ENCODE measurements around the gene CSNK1G1. TPM values are rescaled to one million over a fixed set of nuclear protein-coding genes. Genes with fewer than 3 reads are reported as not detected.
"Not testable (repeated sequence)": the region's sequence is repeated elsewhere in the genome, so short reads cannot be mapped to it uniquely, and the experiment has no call there.

CSNK1G1 gene
- total RNA-seq, 1 experiment from 2014 or later: 19.6 TPM

- no peaks in the 10 kb centered on the region for H3K36me3 ChIP-seq (ENCODE audit: low read depth)
- intact Hi-C loops (cut with micrococcal nuclease; ENCODE audit: unreplicated experiment): no loop called here
- H3F3A ChIP-seq (ENCODE audit: insufficient read depth, low read depth): no peaks in the 10 kb centered on the region
- no peak overlapping the region for H3K27ac ChIP-seq
- DNase-seq: no peak
- CTCF ChIA-PET: no interaction called here
- no TSS peak for BruUV-seq (replicated peaks)
- H4K20me1 ChIP-seq (ENCODE audit: insufficient read depth): no peaks in the 10 kb centered on the region
- no peaks in the 10 kb centered on the region for H3K4me1 ChIP-seq (replicated peaks; ENCODE audit: insufficient read depth)
- no peak overlapping the region for H2AFZ ChIP-seq
- POLR2A ChIA-PET (ENCODE audit: unreplicated experiment): no interaction called here
- H3K27me3 ChIP-seq (ENCODE audit: insufficient read depth, low read depth): no peaks in the 10 kb centered on the region
- H3K4me2 ChIP-seq: no peak overlapping the region
- no peaks in the 10 kb centered on the region for H3K79me2 ChIP-seq (ENCODE audit: low read depth)
- no peaks in the 10 kb centered on the region for H3K9me3 ChIP-seq (ENCODE audit: insufficient read depth, low read depth)
- no peaks in the 10 kb centered on the region for H3K9me2 ChIP-seq (ENCODE audit: insufficient read depth)
- TF ChIP-seq EZH2 (IDR thresholded peaks at IDR 0.05; ENCODE audit: low read depth): no peak
- no peak for TF ChIP-seq CTCF (conservative IDR thresholded peaks at IDR 0.05)
- H3K4me3 ChIP-seq: no peak overlapping the region
These were observed 88.5 kb downstream of the CSNK1G1 start for GRCh38 chr15:64267331-64267973.

- H2AFZ ChIP-seq; H3K27me3 ChIP-seq (ENCODE audit: insufficient read depth, low read depth); H3K4me1 ChIP-seq (replicated peaks; ENCODE audit: insufficient read depth); H3K9me3 ChIP-seq (ENCODE audit: insufficient read depth, low read depth); POLR2A ChIA-PET (ENCODE audit: unreplicated experiment); intact Hi-C loops (cut with micrococcal nuclease; ENCODE audit: unreplicated experiment); H4K20me1 ChIP-seq (ENCODE audit: insufficient read depth); H3F3A ChIP-seq (ENCODE audit: insufficient read depth, low read depth); H3K9me2 ChIP-seq (ENCODE audit: insufficient read depth); H3K36me3 ChIP-seq (ENCODE audit: low read depth); BruUV-seq (replicated peaks); H3K27ac ChIP-seq; DNase-seq; H3K4me2 ChIP-seq; H3K79me2 ChIP-seq (ENCODE audit: low read depth); H3K4me3 ChIP-seq: not testable (repeated sequence)
- CTCF ChIA-PET: interaction anchor here (0.7 kb wide), 1 partner anchor 345 kb away, joined by 3 read pairs; no protein-coding TSS in a partner anchor
These were observed 90.8 kb downstream of the CSNK1G1 start for GRCh38 chr15:64265188-64265587.

- no peaks in the 10 kb centered on the region for H3K4me1 ChIP-seq (replicated peaks; ENCODE audit: insufficient read depth)
- no peak overlapping the region for H3K27ac ChIP-seq
- H3K27me3 ChIP-seq (ENCODE audit: insufficient read depth, low read depth): no peaks in the 10 kb centered on the region
- no peak overlapping the region for H3K4me2 ChIP-seq
- H3K36me3 ChIP-seq (ENCODE audit: low read depth): no peaks in the 10 kb centered on the region
- H3K9me3 ChIP-seq (ENCODE audit: insufficient read depth, low read depth): no peaks in the 10 kb centered on the region
- H3K9me2 ChIP-seq (ENCODE audit: insufficient read depth): no peaks in the 10 kb centered on the region
- ChIA-PET POLR2A (ENCODE audit: unreplicated experiment) (no interaction called here), CTCF (no interaction called here)
- no peak for DNase-seq
- no peak overlapping the region for H2AFZ ChIP-seq
- no peaks in the 10 kb centered on the region for H4K20me1 ChIP-seq (ENCODE audit: insufficient read depth)
- TF ChIP-seq EZH2 (IDR thresholded peaks at IDR 0.05; ENCODE audit: low read depth) (no peak), CTCF (conservative IDR thresholded peaks at IDR 0.05) (no peak)
- intact Hi-C loops (cut with micrococcal nuclease; ENCODE audit: unreplicated experiment): no loop called here
- BruUV-seq (replicated peaks): no TSS peak
- no peaks in the 10 kb centered on the region for H3K79me2 ChIP-seq (ENCODE audit: low read depth)
- H3F3A ChIP-seq (ENCODE audit: insufficient read depth, low read depth): no peaks in the 10 kb centered on the region
- no peak overlapping the region for H3K4me3 ChIP-seq
These were observed 91.5 kb downstream of the CSNK1G1 start for GRCh38 chr15:64264502-64264901.

- H3K4me1 ChIP-seq (replicated peaks; ENCODE audit: insufficient read depth): no peaks in the 10 kb centered on the region
- CTCF ChIA-PET: no interaction called here
- H3K27me3 ChIP-seq (ENCODE audit: insufficient read depth, low read depth): no peaks in the 10 kb centered on the region
- H4K20me1 ChIP-seq (ENCODE audit: insufficient read depth): no peaks in the 10 kb centered on the region
- no peak overlapping the region for H3K4me2 ChIP-seq
- no peaks in the 10 kb centered on the region for H3K9me3 ChIP-seq (ENCODE audit: insufficient read depth, low read depth)
- no peak overlapping the region for H2AFZ ChIP-seq
- intact Hi-C loops (cut with micrococcal nuclease; ENCODE audit: unreplicated experiment): no loop called here
- H3K9me2 ChIP-seq (ENCODE audit: insufficient read depth): no peaks in the 10 kb centered on the region
- DNase-seq: no peak
- no peak overlapping the region for H3K27ac ChIP-seq
- H3K36me3 ChIP-seq (ENCODE audit: low read depth): no peaks in the 10 kb centered on the region
- no peak for TF ChIP-seq EZH2 (IDR thresholded peaks at IDR 0.05; ENCODE audit: low read depth)
- TF ChIP-seq CTCF (conservative IDR thresholded peaks at IDR 0.05): no peak
- no peaks in the 10 kb centered on the region for H3F3A ChIP-seq (ENCODE audit: insufficient read depth, low read depth)
- no peak overlapping the region for H3K4me3 ChIP-seq
- BruUV-seq (replicated peaks): no TSS peak
- POLR2A ChIA-PET (ENCODE audit: unreplicated experiment): no interaction called here
- H3K79me2 ChIP-seq (ENCODE audit: low read depth): no peaks in the 10 kb centered on the region
These were observed 92.4 kb downstream of the CSNK1G1 start for GRCh38 chr15:64263567-64263966.
